Tibial nerve (tissue), 3 donors: Measurements from ENCODE around the gene DNAJC15.

Source experiments
- POLR2A ChIP-seq, 2 donors: fragments of 450-650 bp; IDR thresholded peaks; one replicate each; pipeline ENCODE4 v1.6.1; 2017; ENCODE audit warnings: antibody characterized with exemption in 2 of 2, mild to moderate bottlenecking in 2 of 2, moderate library complexity in 2 of 2
- TF ChIP-seq, protein P1 (sequence below), 5 experiments: fragments of 200-600 bp in 3 of 5; fragments of 450-650 bp in 2 of 5; sonication (generic) in 3 of 5; IDR thresholded peaks; one replicate each; pipeline ENCODE4 v1.5.1; 2016 to 2019; ENCODE audit warnings: antibody characterized with exemption in 5 of 5, mild to moderate bottlenecking in 3 of 5, moderate library complexity in 2 of 5

DNA sequence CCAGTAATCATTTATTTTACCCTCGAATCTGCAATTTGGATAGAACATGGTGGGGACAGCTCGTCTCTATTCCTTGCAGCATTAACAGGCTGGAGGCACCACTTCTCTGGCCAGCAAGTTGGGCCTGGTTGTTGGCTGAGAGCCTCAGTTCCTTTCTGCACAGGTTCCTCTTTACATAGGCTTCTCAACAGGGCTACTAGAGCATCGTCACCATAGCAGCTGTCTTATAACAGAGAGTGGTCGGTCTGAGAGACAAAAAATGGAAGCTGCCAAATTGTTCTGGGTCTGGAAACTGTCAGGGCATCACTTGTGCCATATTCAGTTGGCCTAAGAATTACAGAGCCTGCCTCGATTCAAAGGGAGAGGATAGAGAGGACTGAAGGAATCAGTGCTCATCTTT, 86.7 kb downstream of the DNAJC15 start:
- no peak for TF ChIP-seq POLR2A (IDR thresholded peaks at IDR 0.05)
- TF ChIP-seq, protein P1, sequence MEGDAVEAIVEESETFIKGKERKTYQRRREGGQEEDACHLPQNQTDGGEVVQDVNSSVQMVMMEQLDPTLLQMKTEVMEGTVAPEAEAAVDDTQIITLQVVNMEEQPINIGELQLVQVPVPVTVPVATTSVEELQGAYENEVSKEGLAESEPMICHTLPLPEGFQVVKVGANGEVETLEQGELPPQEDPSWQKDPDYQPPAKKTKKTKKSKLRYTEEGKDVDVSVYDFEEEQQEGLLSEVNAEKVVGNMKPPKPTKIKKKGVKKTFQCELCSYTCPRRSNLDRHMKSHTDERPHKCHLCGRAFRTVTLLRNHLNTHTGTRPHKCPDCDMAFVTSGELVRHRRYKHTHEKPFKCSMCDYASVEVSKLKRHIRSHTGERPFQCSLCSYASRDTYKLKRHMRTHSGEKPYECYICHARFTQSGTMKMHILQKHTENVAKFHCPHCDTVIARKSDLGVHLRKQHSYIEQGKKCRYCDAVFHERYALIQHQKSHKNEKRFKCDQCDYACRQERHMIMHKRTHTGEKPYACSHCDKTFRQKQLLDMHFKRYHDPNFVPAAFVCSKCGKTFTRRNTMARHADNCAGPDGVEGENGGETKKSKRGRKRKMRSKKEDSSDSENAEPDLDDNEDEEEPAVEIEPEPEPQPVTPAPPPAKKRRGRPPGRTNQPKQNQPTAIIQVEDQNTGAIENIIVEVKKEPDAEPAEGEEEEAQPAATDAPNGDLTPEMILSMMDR (IDR thresholded peaks at IDR 0.05): no peak
